Measurements from ENCODE around the gene AZIN2.
"Not testable (repeated sequence)": the region's sequence is repeated elsewhere in the genome, so short reads cannot be mapped to it uniquely, and the experiment has no call there.

Gene AZIN2

DNA sequence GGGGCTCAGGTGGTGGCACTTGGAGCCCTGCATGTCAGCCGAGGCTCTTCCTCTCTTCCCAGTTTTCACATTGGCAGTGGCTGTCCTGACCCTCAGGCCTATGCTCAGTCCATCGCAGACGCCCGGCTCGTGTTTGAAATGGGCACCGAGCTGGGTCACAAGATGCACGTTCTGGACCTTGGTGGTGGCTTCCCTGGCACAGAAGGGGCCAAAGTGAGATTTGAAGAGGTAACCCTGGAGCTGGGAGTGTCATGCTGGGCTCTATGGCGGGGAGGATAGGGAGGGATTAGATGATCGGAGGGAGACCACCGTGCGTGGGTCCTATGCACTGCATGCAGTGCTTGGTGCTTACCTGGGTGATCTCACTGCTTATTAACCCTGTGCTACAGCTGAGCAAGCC is 13.5 kb downstream of the AZIN2 start:
- no peak for DNase-seq (ENCODE audit: low read depth, low spot score)

DNA sequence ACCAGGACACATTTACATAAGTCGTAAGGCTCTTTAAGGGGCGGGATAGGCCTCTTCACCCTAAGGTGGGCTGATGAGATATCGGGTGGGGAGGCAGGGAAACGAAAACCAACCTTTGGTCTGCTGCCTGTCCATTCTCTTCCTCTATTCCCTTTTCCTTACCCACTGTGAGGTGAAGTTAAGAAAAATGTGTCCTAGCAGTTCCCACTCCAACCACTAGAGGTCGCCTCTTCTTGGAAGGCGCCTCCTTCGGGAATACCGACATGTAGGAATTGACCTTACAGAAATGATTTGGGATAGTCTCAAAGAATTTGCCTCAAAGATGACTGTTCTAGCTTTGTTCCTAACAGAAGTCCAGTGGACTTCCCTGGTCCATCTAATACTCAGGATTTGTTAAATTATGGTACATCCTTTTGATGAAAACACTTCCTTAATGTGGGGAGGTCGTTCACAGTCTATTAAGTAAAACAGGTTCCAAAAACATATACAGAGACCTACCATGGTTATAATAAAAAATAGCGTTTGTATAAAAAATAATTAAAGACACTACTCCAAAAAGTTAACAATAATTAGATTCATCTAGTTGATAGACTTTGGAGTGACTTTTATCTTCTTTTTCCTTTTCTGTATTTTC is 14.1 kb downstream of the AZIN2 start:
- DNase-seq (ENCODE audit: low read depth, low spot score): no peak

DNA sequence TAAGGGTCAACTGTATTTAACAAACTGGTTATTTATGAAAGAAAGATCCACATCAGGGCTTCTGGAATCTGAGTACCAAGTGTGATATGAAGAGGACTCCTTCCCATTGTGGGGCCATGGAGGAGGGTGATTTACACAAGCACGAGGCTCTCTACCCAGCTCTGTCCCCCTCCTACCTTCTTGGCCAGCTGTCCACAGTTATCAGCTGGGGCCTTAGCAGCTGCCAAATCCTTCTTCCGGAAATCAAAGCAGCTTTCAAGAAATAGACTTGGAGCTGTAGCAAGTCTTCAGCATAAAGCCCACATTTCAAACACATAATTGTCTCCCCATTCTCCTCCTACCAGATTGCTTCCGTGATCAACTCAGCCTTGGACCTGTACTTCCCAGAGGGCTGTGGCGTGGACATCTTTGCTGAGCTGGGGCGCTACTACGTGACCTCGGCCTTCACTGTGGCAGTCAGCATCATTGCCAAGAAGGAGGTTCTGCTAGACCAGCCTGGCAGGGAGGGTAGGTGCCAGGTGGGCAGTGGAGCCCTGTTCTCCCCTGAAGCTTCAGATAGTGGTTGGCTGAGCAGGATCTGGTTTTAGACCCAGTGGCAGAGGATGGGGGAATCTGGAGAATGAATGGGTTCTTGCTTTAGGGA is 15.5 kb downstream of the AZIN2 start:
- DNase-seq (ENCODE audit: low read depth, low spot score): no peak

DNA sequence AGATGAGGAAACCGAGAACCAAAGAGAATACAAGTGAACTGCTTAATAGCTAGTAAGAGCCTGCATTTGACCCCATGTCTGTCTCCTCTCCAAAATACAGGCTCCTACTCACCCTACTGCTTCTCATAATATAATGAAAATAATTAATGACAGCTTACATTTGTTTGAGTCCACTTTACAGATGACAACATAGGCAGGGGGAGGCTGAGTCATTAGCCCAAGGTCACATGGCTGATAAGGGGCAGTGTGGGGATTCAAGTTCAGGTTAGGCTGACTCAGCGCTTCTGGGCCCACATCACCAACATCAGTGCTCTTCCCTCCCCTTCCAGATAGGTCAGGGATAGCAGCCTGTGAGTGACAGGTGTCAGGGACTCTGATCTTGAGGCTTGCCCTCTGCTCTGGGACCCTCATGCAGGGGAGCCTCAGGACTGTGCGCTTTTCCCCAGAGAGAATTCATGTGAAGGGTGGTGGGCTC is 16.2 kb downstream of the AZIN2 start:
- no peak for DNase-seq (ENCODE audit: low read depth, low spot score)

DNA sequence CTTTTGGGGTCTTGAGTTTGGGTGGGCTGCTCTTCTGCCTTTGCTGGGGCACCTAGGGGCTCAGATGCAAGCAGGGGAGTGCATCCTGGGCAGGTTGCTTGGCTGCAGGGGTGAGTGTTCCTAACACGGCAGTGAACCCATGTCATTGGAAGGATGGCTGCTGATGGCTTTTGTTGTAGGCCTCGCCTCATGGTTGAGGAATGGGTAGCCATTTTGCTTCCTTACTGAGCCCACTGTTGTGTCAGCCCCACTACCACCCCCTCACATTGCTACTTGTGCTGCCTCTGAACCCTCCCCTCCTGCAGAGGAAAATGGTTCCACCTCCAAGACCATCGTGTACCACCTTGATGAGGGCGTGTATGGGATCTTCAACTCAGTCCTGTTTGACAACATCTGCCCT is 16.8 kb downstream of the AZIN2 start:
- no peak for DNase-seq (ENCODE audit: low read depth, low spot score)

DNA sequence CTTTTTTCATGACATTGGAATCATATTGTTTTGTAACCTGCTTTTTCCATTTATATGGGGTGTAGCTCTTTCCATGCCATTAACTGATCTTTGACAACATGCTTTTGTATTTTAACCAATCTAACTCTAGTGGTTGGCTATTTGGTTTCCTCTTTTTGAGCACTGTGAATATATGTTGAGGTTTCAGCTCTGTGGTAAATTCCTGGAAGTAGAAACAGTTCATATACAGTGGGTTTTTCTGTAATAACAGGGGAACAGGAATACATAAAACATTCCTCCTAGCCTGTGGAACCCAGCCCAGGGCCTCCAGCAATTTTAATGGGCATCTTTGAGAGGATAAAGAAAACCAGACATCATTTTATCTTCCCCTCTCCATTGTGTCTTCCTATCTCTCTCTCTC is 17.4 kb downstream of the AZIN2 start:
- no peak for DNase-seq (ENCODE audit: low read depth, low spot score)

DNA sequence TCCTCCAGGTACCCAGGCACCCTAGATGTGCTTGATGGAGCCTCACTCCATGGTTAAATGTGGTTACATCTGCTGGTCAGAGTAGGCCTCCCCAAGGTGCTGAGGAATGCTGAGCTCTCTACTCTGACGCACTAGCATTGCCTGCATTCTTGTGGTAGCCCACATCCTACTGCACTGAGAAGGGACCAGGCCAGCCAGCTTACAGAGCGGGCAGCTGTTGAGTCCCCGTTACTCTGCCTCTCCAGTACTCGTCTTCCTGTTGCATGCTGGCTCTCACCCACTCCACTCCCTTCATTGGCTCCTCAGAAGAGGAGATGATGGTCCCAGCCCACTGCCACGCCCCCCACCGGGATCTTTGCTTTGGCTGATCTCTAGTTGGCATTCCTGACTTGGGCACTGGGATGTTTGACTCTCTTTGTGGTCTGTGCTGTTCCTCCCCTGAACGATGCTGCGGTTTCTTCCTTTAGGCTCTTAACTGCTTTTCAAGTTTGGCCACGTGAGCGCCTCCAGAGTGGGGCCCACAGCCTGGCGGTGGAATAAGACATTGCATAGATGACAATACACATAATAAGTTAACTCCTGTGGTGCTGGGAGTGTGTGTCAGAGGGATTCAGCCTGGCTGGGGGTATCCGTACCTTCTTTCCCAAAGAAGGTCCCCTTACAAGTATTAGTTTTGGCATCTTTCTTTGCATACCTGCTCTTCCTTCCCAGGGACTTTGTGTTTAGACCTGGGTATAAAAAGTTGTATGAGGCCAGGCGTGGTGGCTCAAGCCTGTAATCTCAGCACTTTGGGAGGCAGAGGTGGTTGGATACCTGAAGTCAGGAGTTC is 18.6 kb downstream of the AZIN2 start:
- peak; percentile 98 for DNase-seq (ENCODE audit: low read depth, low spot score)

DNA sequence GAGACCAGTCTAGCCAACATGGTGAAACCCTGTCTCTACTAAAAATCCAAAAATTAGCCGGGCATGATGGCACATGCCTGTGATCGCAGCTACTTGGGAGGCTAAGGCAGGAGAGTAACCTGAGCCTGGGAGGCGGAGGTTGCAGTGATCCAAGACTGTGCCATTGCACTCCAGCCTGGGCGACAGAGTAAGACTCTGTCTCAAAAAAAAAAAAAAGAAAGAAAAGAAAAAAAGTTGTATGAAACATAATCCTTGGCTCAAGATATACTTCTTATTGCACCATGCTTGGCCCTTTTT is 19.1 kb downstream of the AZIN2 start:
- not testable (repeated sequence) for DNase-seq (ENCODE audit: low read depth, low spot score)

DNA sequence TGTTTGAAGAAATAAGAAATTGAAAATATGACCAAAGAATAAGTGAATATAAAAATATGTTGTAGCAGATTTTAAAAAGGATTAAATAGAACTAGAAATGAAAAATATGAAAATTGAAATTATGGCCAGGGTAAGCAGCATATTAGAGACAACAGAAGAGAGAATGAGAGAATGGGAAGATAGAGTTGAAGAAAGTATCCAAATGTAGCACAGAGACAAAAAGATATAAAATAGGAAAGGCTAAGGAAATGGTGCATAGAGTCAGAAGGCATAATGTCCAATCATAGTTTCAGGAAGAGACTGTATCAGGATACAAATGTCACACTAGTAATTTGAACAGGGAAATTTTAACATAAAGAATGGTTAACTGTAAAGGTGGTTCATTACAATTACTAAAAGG is 29.5 kb downstream of the AZIN2 start:
- no peak for DNase-seq (ENCODE audit: low read depth, low spot score)

DNA sequence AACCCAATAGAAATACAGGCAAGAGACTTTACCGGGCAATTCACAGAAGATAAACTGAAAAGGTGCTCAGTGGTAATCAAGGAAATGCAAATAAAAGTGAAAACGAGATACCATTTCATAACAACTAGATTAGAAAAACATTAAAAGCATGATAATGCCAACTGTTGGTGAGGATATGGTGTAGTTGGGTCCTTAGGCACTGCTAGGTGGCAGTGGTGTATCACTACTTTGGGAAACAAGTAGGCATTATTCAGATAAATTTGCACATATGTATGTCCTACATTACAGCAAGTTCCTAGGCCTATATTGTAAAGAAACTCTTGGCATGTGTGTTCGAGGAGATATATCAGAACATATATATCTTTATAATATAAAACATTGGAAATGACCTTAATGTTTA is 31.0 kb downstream of the AZIN2 start:
- no peak for DNase-seq (ENCODE audit: low read depth, low spot score)

DNA sequence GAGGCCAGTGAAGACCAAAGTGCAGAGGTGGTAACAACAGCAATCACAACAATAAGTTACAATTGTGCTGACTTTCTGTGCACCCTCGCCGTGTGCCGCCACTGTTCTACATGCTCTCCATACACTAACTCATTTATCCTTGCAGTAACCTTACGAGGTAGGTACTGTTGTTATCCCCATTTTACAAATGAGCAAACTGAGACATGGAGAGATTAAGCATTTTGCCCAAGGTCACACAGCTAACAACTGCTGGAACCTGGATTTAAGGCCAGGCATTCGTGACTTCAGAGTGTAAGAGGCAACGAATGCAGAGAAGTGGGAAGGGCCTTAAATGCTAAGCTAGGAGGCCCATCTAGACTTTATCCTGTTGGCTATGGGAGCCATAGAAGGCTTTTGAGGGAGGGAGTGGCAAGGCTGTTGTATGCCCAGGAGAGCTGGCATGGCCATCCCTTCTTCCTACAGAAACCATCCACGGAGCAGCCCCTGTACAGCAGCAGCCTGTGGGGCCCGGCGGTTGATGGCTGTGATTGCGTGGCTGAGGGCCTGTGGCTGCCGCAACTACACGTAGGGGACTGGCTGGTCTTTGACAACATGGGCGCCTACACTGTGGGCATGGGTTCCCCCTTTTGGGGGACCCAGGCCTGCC is 36.6 kb downstream of the AZIN2 start:
- no peak for DNase-seq (ENCODE audit: low read depth, low spot score)

DNA sequence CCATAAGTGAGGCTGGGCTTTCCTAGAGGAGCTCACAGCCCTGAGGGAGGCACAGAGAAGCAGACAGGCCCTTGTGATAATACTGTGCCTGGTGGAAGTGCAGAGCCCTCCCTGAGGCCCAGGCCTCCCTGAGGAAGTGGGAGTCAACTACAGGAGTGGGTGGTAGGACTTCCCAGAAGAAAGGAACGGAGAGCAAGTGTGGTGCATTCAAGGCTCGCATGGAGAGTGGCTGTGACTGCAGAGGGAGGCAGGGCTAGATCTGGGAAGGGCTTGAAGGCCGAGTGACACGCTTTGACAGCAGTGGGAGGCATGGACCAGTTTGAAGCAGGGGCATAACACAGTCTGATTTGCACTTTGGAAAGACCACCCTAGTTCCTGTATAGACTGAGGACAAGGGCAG is 37.3 kb downstream of the AZIN2 start:
- no peak for DNase-seq (ENCODE audit: low read depth, low spot score)

DNA sequence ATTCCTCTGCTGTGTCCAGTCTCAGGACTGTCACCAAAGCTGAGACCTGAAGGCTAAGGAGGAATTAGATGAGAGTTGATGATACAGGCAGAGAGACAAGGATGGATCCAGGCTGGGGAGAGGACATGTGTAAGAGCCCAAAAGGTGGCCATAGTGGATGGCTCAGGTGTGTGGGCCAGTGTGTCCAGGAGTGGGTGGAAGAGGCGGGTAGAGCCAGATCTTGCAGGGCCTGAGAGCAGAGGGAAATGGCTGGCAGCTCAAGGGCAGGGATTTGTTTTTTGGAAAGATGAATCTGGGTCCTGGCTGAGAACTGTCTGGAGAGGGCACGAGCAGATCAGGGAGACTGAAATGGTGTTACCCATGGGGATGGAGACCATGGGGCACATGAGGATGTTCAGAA is 38.1 kb downstream of the AZIN2 start:
- DNase-seq (ENCODE audit: low read depth, low spot score): no peak

DNA sequence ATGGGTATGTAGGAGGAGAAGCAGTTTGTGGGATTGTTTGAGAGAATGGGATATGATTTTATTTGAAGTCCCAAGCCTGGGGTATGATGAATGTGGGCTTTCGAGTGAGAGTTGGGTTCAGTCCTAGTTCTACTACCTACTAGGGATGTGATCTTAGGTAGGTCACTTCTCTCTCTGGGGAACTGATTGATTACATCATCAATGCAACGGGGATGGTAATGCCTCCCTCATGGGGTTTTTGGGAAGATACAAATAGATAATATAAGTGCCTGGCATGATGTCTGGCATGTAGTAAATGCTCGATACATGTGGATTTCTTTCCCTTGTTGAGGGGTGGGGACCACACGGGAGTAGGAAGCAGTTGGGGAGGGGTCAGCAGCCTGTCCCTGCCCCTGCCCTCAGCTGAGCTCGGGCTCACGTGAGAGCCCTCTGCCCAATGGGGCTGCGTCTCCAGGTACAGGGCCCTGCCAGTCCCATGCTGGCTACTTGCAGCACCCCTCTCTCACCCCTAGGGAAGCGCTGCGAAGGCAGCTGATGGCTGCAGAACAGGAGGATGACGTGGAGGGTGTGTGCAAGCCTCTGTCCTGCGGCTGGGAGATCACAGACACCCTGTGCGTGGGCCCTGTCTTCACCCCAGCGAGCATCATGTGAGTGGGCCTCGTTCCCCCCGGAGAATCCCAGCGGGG is 38.7 kb downstream of the AZIN2 start:
- DNase-seq (ENCODE audit: low read depth, low spot score): no peak

DNA sequence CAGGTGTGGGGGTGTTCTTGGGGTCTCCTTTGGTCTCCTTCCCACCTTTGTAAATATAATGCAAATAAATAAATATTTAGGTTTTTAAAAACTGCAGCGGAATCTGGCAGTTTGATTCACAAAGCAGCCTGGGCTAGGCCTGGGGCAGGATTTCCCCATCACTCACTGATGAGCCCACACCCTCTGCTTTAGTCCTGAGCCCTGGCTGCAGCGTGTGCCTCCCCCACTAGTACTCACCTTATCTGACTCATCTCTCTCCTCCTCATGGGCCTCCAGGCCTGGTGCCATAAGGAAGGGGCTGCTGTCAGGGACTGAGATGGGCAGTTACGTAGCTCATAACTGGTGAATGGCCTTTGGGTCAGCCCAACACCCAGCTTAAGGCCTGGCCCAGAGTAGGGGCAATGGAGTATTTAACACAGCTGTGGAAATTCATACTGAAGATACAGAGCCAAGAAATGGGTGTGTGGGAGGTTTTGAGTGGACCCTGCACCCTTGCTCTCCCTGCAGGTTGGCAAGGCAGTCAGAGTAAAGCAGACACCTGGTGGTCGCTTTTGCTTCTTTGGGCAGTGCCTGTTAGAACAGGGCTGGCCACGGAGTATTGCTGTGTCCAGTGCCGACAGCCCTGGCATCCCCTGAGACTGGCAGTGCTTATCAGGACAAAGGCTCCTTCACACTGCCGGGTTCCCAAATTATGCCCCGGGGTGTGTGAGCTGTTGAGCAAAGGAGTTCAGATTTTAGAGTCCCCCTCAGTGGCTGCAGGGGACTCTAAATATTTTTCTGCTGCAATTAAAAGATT is 39.7 kb downstream of the AZIN2 start:
- DNase-seq (ENCODE audit: low read depth, low spot score): no peak

DNA sequence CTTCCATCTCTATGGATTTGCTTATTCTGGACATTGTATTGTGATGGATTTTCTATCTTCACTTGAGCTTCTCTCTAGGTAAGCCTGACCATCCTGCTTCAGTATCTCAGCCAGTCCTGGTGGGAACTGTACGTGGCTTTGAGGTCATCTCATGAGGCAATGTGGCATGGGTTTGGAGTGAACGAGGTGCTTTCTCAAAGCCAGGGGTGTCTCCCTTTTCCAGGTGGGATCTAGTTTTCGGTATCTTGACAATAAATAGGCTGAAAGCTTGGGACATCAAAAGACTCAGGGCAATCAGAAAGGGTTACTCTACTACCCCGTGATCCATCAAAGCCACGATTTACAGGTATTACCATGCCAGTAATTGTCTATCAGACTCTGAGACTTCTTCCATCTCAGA is 40.8 kb downstream of the AZIN2 start:
- DNase-seq (ENCODE audit: low read depth, low spot score): no peak

DNA sequence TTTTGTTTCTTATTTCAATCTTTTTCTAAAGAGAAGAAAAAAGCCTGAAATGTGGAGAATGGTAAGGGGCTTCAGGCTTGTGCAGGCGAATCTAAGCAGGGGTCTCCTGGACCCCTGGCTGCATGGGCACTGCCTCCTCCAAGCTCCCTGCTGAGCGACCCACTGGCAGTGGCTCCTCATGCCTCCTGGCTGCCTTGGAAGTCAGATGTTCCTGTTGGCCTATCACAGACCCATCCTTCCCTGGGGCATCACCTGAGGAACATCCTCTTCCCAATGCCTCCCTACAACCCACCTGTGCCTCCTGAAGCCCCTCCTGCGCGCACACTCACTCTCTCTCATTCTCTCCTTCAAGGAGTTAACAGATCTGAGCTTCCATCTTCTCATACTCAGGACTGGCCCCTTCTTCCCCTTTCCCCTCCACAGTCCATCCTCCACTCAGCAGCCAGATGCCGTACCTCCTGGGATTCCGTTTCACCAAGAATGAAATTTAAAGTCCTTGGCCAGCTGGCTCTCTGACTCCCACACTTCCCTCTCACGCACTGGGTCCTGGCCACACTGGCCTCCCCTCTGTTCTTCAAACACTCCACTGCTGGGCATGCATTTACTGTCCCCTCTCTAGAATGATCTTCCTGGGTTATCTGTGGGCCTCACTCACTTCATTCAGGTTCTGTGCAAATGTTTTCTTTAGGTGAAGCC is 41.7 kb downstream of the AZIN2 start:
- DNase-seq (ENCODE audit: low read depth, low spot score): no peak

DNA sequence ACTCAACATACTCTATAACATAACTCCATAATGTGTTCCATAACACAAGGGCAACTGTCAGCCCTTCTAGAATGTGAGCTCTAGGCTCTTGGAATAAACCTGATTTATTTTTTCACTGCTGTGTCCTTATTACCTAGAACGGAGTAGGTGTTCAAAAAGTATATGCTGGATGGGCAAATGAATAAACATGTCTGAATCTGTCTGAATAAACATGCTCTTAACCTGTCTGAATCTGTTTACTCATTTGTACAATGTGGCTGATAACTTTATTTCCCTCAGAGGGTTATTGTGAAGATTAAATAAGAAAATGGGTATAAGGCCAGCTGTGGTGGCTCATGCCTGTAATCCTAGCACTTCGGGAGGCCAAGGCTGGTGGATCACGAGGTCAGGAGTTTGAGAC is 42.3 kb downstream of the AZIN2 start:
- no peak for DNase-seq (ENCODE audit: low read depth, low spot score)

DNA sequence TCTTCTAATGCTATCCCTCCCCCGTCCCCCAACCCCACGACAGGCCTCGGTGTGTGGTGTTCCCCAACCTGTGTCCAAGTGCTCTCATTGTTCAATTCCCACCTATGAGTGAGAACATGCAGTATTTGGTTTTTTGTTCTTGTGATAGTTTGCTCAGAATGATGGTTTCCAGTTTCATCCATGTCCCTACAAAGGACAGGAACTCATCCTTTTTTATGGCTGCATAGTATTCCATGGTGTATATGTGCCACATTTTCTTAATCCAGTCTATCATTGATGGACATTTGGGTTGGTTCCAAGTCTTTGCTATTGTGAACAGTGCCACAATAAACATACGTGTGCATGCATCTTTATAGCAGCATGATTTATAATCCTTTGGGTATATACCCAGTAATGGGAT is 43.7 kb downstream of the AZIN2 start:
- DNase-seq (ENCODE audit: low read depth, low spot score): not testable (repeated sequence)

DNA sequence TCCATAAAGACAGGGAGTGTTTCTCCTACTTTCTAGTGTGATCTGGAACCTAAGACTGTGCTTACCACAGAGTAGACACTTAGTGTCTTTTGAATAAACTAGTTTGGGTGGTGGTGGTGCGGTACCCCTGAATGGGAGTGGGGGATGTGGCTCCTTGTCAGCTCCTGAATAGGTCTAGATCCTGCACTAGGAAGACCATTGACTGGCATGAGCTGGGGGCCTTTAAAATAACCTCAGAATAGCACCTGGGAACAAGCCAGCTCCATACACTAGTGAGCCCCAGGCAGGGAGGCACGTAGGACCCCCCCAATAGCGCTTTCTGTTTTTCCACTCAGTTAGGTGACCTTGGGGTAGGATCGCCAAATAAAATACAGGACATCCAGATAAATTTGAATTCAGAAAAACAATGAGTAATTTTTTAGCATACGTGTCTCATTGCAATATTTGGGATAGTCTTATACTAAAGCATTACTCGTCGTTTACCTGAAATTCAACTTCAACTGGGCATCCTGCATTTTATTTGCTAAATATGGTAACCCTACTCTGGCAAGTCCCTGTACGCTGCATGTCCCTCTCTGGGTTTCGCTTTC is 45.6 kb downstream of the AZIN2 start:
- no peak for DNase-seq (ENCODE audit: low read depth, low spot score)
